Colonic mucosa (tissue), 4 donors: ENCODE data around the gene PHC1. TPM values are rescaled to one million over a fixed set of nuclear protein-coding genes. Genes with fewer than 3 reads are reported as not detected.

Experiments used
- DNase-seq: peaks from one replicate; pipeline ENCODE4 v3.0.0-alpha.2; 2020
- H3K27ac ChIP-seq: fragments of 200-600 bp; one replicate; pipeline ENCODE4 v1.8.0; 2021
- H3K27me3 ChIP-seq: fragments of 200-600 bp; one replicate; pipeline ENCODE4 v1.8.0; 2021
- H3K36me3 ChIP-seq: fragments of 200-600 bp; one replicate; pipeline ENCODE4 v1.8.0; 2021
- H3K4me1 ChIP-seq: fragments of 200-600 bp; one replicate; pipeline ENCODE4 v1.8.0; 2021; ENCODE audit warnings: mild to moderate bottlenecking
- H3K4me3 ChIP-seq: fragments of 200-600 bp; one replicate; pipeline ENCODE4 v1.8.0; 2021
- H3K9ac ChIP-seq, 2 donors: one replicate each; pipeline ENCODE4 v1.7.0; 2013; ENCODE audit warnings: control low read depth in 2 of 2, low read depth in 2 of 2, low read length in 2 of 2
- H3K9me3 ChIP-seq: fragments of 200-600 bp; one replicate; pipeline ENCODE4 v1.8.0; 2021
- intact Hi-C: fragments of 100-400 bp; cut with DNase I; formaldehyde crosslinking; loops from one replicate; pipeline ENCODE4 v1.14.1; 2022
- total RNA-seq, 2 donors: library from RNA; stranded (reverse); fragmentation: NEBNext Ultra II Directional in 1 of 2; extraction: Animal tissue kit (Norgen Biotek cat#: 25700) in 1 of 2; gene quantifications; one replicate each; pipeline ENCODE4 v1.2.1, GENCODE V29; 2021
- TF ChIP-seq, protein P1 (sequence below): fragments of 200-600 bp; IDR thresholded peaks from one replicate; pipeline ENCODE4 v1.8.0; 2022; ENCODE audit warnings: antibody characterized with exemption, mild to moderate bottlenecking
- donor health status: healthy.
- donor health status: DM: no; HTN: no; CAD: no.
- donor health status: DM: no; HTN: no; CAD: no.

PHC1 gene
- total RNA-seq, 2 donors from 2014 or later = 7.2 to 12.8 TPM

DNA sequence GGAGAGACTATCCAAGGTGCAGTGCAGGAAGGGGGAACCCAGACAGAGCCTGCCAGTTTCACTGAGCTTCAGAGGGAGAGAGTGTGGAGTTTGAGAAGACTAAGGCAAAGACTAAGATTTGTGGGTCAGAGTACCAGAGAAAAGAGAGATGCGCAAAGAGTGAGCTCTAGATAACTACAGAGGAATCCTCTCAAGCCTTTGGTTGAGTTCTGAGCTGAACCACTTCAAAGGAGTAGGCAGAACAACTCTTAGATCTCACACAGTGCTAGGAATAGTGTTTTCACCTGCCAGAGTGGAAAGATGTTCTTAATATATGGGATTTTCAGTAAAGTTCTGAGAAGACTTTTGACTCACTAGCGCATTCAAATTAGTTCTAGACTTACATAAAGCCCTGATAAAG is 45.9 kb downstream of the PHC1 start:
- H3K4me3 ChIP-seq = no peak overlapping the region
- no peak overlapping the region for H3K9ac ChIP-seq
- TF ChIP-seq, protein P1, sequence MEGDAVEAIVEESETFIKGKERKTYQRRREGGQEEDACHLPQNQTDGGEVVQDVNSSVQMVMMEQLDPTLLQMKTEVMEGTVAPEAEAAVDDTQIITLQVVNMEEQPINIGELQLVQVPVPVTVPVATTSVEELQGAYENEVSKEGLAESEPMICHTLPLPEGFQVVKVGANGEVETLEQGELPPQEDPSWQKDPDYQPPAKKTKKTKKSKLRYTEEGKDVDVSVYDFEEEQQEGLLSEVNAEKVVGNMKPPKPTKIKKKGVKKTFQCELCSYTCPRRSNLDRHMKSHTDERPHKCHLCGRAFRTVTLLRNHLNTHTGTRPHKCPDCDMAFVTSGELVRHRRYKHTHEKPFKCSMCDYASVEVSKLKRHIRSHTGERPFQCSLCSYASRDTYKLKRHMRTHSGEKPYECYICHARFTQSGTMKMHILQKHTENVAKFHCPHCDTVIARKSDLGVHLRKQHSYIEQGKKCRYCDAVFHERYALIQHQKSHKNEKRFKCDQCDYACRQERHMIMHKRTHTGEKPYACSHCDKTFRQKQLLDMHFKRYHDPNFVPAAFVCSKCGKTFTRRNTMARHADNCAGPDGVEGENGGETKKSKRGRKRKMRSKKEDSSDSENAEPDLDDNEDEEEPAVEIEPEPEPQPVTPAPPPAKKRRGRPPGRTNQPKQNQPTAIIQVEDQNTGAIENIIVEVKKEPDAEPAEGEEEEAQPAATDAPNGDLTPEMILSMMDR = no peak
- DNase-seq = no peak
- H3K27ac ChIP-seq = no peak overlapping the region
- no peaks in the 10 kb centered on the region for H3K27me3 ChIP-seq
- H3K4me1 ChIP-seq = no peaks in the 10 kb centered on the region
- no peaks in the 10 kb centered on the region for H3K9me3 ChIP-seq
- intact Hi-C loops = no loop called here
- no peaks in the 10 kb centered on the region for H3K36me3 ChIP-seq

DNA sequence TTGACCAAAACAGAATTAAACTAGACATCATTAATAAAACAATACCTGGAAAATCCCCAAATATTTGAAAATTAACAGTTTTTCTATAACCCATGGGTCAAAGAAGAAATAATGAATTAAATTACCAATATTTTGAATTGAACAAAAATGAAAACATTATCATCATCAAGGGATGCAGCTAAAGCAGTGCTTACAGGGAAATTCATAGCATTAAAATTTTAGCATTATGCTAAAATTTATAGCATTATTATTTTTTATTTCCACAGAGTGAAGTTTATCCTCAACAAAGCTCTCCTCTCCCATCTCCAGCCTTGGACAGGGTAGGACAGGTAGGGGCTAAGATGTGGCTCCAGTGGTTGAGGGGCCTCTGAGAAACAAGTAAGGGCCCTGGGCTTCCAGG is 54.5 kb downstream of the PHC1 start:
- H3K9me3 ChIP-seq = no peaks in the 10 kb centered on the region
- TF ChIP-seq, protein P1 = no peak
- H3K27ac ChIP-seq = no peak overlapping the region
- intact Hi-C loops = no loop called here
- H3K4me3 ChIP-seq = no peak overlapping the region
- no peaks in the 10 kb centered on the region for H3K36me3 ChIP-seq
- no peak for DNase-seq
- no peaks in the 10 kb centered on the region for H3K27me3 ChIP-seq
- H3K4me1 ChIP-seq = no peaks in the 10 kb centered on the region
- H3K9ac ChIP-seq = no peak overlapping the region

DNA sequence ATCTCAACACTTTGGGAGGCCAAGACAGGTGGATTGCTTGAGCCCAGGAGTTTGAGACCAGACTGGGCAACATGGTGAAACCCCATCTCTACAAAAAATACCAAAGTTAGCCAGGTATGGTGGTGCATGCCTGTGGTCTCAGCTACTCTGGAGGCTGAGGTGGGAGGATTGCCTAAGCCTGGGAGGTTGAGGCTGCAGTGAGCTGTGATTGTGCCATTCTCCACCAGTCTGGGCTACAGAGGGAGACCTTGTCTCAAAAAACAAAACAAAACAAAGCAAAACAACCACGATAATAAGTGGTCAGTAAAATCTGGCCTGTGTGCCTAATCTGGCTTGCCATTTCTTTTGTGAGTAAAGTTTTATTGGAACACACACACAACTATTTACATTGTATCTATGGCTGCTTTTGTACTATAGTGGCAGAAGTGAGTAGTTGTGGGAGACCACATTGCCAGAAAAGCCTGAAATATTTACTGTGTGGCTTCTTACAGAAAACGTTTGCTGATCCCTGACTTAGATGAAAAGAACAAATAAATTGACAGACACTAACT is 55.6 kb downstream of the PHC1 start:
- intact Hi-C loops = no loop called here
- no peaks in the 10 kb centered on the region for H3K36me3 ChIP-seq
- no peak overlapping the region for H3K27ac ChIP-seq
- H3K27me3 ChIP-seq = no peaks in the 10 kb centered on the region
- no peak overlapping the region for H3K9ac ChIP-seq
- DNase-seq = no peak
- H3K9me3 ChIP-seq = no peaks in the 10 kb centered on the region
- H3K4me3 ChIP-seq = no peak overlapping the region
- no peaks in the 10 kb centered on the region for H3K4me1 ChIP-seq
- TF ChIP-seq, protein P1 = no peak

DNA sequence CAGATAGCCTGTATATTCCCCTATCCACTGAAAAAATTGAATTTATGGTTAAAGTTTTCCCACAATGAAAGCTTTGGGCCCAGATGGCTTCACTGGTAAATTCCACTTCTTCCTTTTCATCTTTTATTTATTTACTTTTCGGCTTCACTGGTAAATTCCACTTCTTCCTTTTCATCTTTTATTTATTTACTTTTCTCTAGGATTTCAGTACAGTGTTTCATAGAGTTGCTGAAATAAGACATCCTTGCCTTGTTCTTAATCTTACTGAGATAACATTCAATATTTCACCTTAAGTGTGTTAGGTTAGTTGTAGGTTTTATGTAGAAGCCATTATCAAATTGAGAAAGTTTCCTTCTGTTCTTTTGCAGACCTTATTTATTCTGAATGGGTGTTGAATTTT is 56.1 kb downstream of the PHC1 start:
- Histone ChIP-seq H3K27me3 (no peaks in the 10 kb centered on the region), H3K4me1 (no peaks in the 10 kb centered on the region), H3K27ac (no peak overlapping the region), H3K9ac (no peak overlapping the region), H3K9me3 (no peaks in the 10 kb centered on the region), H3K4me3 (no peak overlapping the region), H3K36me3 (no peaks in the 10 kb centered on the region)
- DNase-seq = no peak
- intact Hi-C loops = no loop called here
- TF ChIP-seq, protein P1 = no peak

DNA sequence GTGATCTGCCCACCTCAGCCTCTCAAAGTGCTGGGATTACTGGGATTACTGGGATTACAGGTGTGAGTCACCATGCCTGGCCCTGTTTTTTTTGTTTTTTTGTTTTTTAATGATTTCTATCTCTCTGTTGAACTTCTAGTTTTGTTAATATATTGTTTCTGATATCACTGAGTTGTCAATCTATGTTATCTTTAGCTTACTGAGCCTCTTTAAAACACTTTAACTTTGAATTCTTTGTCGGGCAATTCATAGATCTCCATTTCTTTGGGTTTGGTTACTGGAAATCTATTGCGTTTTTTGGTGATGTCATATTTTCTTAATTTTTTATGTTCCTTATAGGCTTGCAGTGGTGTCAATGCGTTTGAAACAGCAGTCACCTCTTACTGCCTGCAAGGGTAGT is 65.8 kb downstream of the PHC1 start:
- H3K4me1 ChIP-seq = no peaks in the 10 kb centered on the region
- TF ChIP-seq, protein P1 = no peak
- no peak for DNase-seq
- no peak overlapping the region for H3K9ac ChIP-seq
- H3K9me3 ChIP-seq = no peaks in the 10 kb centered on the region
- H3K27ac ChIP-seq = no peak overlapping the region
- no peaks in the 10 kb centered on the region for H3K27me3 ChIP-seq
- intact Hi-C loops = no loop called here
- no peaks in the 10 kb centered on the region for H3K36me3 ChIP-seq
- H3K4me3 ChIP-seq = no peak overlapping the region
